VCaP (cell line): Measurements from ENCODE around the gene HIP1.

ENCODE experiments used
- H3K27ac ChIP-seq: fragments of 450-650 bp; 2 replicates; pipeline ENCODE4 v1.5.1; 2017
- CTCF ChIP-seq: fragments of 450-650 bp; conservative IDR thresholded peaks from 2 replicates; pipeline ENCODE4 v1.5.1; 2017; ENCODE audit warnings: mild to moderate bottlenecking, moderate library complexity

Gene HIP1

DNA sequence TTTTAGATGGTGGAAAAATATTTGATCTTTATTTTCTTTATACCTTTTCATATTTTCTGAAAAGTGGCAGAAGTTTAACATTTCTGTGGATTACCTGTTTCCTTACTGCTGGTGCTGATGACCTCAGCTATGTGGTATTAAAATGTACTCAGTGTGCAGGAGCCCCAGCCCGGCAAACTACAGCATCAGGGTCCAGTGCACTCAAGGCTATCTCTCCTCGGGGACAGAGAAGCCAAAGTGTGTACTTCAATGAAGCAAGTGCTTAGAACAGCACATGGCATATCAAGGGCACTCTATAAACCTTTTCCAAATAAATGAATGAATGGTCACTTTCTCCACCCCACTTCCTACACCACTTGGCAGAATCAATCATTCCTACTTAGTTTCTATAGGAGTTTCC, 111.8 kb downstream of the HIP1 start:
- H3K27ac ChIP-seq: no peak overlapping the region
- TF ChIP-seq CTCF: no peak

GRCh38 chr7:75625868-75626267, 112.9 kb downstream of the HIP1 start:
- no peak overlapping the region for H3K27ac ChIP-seq
- TF ChIP-seq CTCF: no peak

- H3K27ac ChIP-seq: no peak overlapping the region
- no peak for TF ChIP-seq CTCF
Observed at GRCh38 chr7:75624134-75624832, 114.5 kb downstream of the HIP1 start.

- H3K27ac ChIP-seq: no peak overlapping the region
- no peak for TF ChIP-seq CTCF
Observed at GRCh38 chr7:75623390-75624133, 115.2 kb downstream of the HIP1 start.

GRCh38 chr7:75621124-75621523, 117.6 kb downstream of the HIP1 start:
- no peak for TF ChIP-seq CTCF
- H3K27ac ChIP-seq: no peak overlapping the region

- TF ChIP-seq CTCF: no peak
- H3K27ac ChIP-seq: no peak overlapping the region
Observed at GRCh38 chr7:75619636-75620035, 119.1 kb downstream of the HIP1 start.

GRCh38 chr7:75617634-75618234, 121.0 kb downstream of the HIP1 start:
- H3K27ac ChIP-seq: no peak overlapping the region
- TF ChIP-seq CTCF: no peak
